GM12878 (cell line): ENCODE measurements around the gene KRT37. TPM values are rescaled to one million over a fixed set of nuclear protein-coding genes. Genes with fewer than 3 reads are reported as not detected.

Experiments
- ATAC-seq: fragments of 200-7000 bp; cut with Tn5 transposase; 3 replicates; pipeline ENCODE4 v1.9.1; 2020; ENCODE audit warnings: mild to moderate bottlenecking, moderate library complexity
- BruUV-seq: library from RNA; stranded (reverse); fragments of 400-500 nt; replicated peaks from 2 replicates; lab custom pipeline; 2021; lab: Mats Ljungman, UMichigan
- CTCF ChIA-PET: fragments of 300-600 bp; sonication (Branson Sonifier 250); formaldehyde crosslinking; extraction: SDS; loops from one replicate; lab custom pipeline; 2021; ENCODE audit warnings: inconsistent platforms; lab: Yijun Ruan, JAX
- POLR2A ChIA-PET: fragments of 350-600 bp; formaldehyde crosslinking; extraction: SDS; loops from one replicate; lab custom pipeline; 2021; ENCODE audit warnings: inconsistent platforms; lab: Charles Lee
- RAD21 ChIA-PET: fragments of 300-600 bp; sonication (Branson Sonifier 250); formaldehyde crosslinking; loops from one replicate; lab custom pipeline; 2023; ENCODE audit warnings: antibody characterized with exemption; ENCODE audit not compliant: unreplicated experiment; lab: Charles Lee
- SMC1A ChIA-PET: fragments of 300-600 bp; sonication (Branson Sonifier 250); formaldehyde crosslinking; loops from one replicate; lab custom pipeline; 2023; ENCODE audit not compliant: unreplicated experiment, uncharacterized antibody; lab: Charles Lee
- DNase-seq: peaks from one replicate; pipeline ENCODE4 v3.0.0-alpha.2; 2011; ENCODE audit warnings: low read depth, low spot score
- FAIRE-seq: peaks from 3 replicates; lab custom pipeline; 2011; peaks lifted over from hg19 to GRCh38; lab: Jason Lieb, UNC
- H2AFZ ChIP-seq: 2 replicates; pipeline ENCODE4 v1.6.0; 2011; ENCODE audit warnings: low read depth, low read length, control low read depth; ENCODE audit not compliant: control insufficient read depth
- H3K27ac ChIP-seq: 2 replicates; pipeline ENCODE4 v1.5.1; 2011; ENCODE audit warnings: control low read depth; ENCODE audit not compliant: control insufficient read depth, insufficient read depth
- H3K27me3 ChIP-seq, 2 experiments: replicated peaks in 1 of 2; 2 replicates each; pipeline versions ENCODE4 v1.6.0 to v1.6.1; 2011; ENCODE audit warnings: low read length in 1 of 2; ENCODE audit not compliant: control insufficient read depth in 2 of 2, insufficient read depth in 2 of 2
- H3K36me3 ChIP-seq, 2 experiments: 2 replicates each; pipeline ENCODE4 v1.5.1; 2011; ENCODE audit warnings: low read length in 1 of 2; ENCODE audit not compliant: control insufficient read depth in 2 of 2, insufficient read depth in 2 of 2
- H3K4me1 ChIP-seq: 2 replicates; pipeline ENCODE4 v1.6.1; 2011; ENCODE audit warnings: mild to moderate bottlenecking, low read length, moderate library complexity, mixed read lengths; ENCODE audit not compliant: control insufficient read depth, insufficient read depth
- H3K4me2 ChIP-seq: 2 replicates; pipeline ENCODE4 v1.6.0; 2011; ENCODE audit warnings: control low read depth; ENCODE audit not compliant: control insufficient read depth, insufficient read depth
- H3K4me3 ChIP-seq: fragments of 200-600 bp; sonication (generic); 2 replicates; pipeline ENCODE4 v1.5.1; 2016
- H3K79me2 ChIP-seq: 2 replicates; pipeline ENCODE4 v1.6.0; 2011; ENCODE audit warnings: low read length; ENCODE audit not compliant: control insufficient read depth, insufficient read depth
- H3K9ac ChIP-seq: 2 replicates; pipeline ENCODE4 v1.8.0; 2011; ENCODE audit warnings: low read length, control low read depth, mixed read lengths; ENCODE audit not compliant: control insufficient read depth, insufficient read depth
- H3K9me3 ChIP-seq: replicated peaks from 3 replicates; pipeline ENCODE4 v1.5.1; 2011; ENCODE audit warnings: mild to moderate bottlenecking, low read length; ENCODE audit not compliant: control insufficient read depth, insufficient read depth
- H4K20me1 ChIP-seq: 2 replicates; pipeline ENCODE4 v1.6.0; 2011; ENCODE audit not compliant: control insufficient read depth, insufficient read depth
- ATF7 ChIP-seq: fragments of 450-650 bp; IDR thresholded peaks from 2 replicates; pipeline ENCODE4 v1.6.1; 2016; ENCODE audit warnings: low read depth, mild to moderate bottlenecking
- ETV6 ChIP-seq, 2 experiments: fragments of 450-650 bp in 1 of 2; IDR thresholded peaks in 1 of 2; conservative IDR thresholded peaks in 1 of 2; 2 replicates each; pipeline ENCODE4 v1.6.1; 2014; ENCODE audit warnings: antibody characterized with exemption in 1 of 2, borderline replicate concordance in 1 of 2, low read depth in 1 of 2, mild to moderate bottlenecking in 1 of 2, moderate library complexity in 1 of 2
- FOXM1 ChIP-seq: IDR thresholded peaks from 2 replicates; pipeline ENCODE4 v1.6.1; 2012; ENCODE audit warnings: low read depth, mild to moderate bottlenecking, inconsistent platforms, low read length, moderate library complexity
- NBN ChIP-seq: fragments of 450-650 bp; IDR thresholded peaks from 2 replicates; pipeline ENCODE4 v1.6.1; 2016
- RUNX3 ChIP-seq: IDR thresholded peaks from 2 replicates; pipeline ENCODE4 v1.6.1; 2012; ENCODE audit warnings: low read length, inconsistent platforms
- SMC3 ChIP-seq: IDR thresholded peaks from 2 replicates; pipeline ENCODE4 v1.6.1; 2011; ENCODE audit warnings: low read length, improper control_type of control experiment, borderline replicate concordance
- SREBF1 ChIP-seq: IDR thresholded peaks from 2 replicates; pipeline ENCODE4 v1.6.1; 2012; ENCODE audit warnings: mild to moderate bottlenecking, low read length
- WGBS: methylation state at CpG from one replicate; pipeline ENCODE4 v1.1.6; 2016; ENCODE audit warnings: low lambda C conversion rate; ENCODE audit not compliant: insufficient replicate concordance, insufficient coverage; ENCODE audit errors: missing lambda C conversion rate; 5-methylcytosine and 5-hydroxymethylcytosine counted together
- in situ Hi-C: fragments of 300-500 bp; cut with MboI; formaldehyde crosslinking; loops from 9 replicates; pipeline ENCODE4 v1.14.3; 2018; ENCODE audit warnings: mixed read lengths
- intact Hi-C: fragments of 100-400 bp; cut with micrococcal nuclease; formaldehyde crosslinking; loops from one replicate; pipeline ENCODE4 v1.14.2; 2022; ENCODE audit not compliant: unreplicated experiment
- polyA plus RNA-seq, 11 experiments: library from polyadenylated mRNA; depleted of rRNA in 4 of 11; unstranded in 6 of 11; stranded (reverse) in 5 of 11; fragments of >200 nt; fragmentation: Nextera tagmentation in 4 of 11; fragmentation: Illumina TruSeq in 1 of 11; extraction: Ambion mirVana in 4 of 11; extraction: Trizol in 1 of 11; gene quantifications; 1 replicate in 1 of 11; 2 replicates in 10 of 11; pipeline versions ENCODE4 v1.2.1 to v1.2.3, GENCODE V29; 2011 to 2016; ENCODE audit warnings: inconsistent platforms in 2 of 11, missing spikeins in 2 of 11, low read depth in 1 of 11
- total RNA-seq, 4 experiments: library from RNA; depleted of rRNA in 3 of 4; stranded (reverse); fragments of >200 nt in 3 of 4; fragmentation: Illumina TruSeq in 1 of 4; extraction: Trizol in 1 of 4; gene quantifications; 2 replicates each; pipeline versions ENCODE4 v1.2.1 to v1.2.3, GENCODE V29; 2013 to 2021

Gene KRT37
- total and polyA plus RNA-seq, 10 of the 15 experiments (the other 5 are each of a cell fraction or from before 2014, with no cell fraction given) = not detected

- intact Hi-C loops = no loop called here
- no peaks in the 10 kb centered on the region for H3K36me3 ChIP-seq
- H4K20me1 ChIP-seq = no peaks in the 10 kb centered on the region
- H3K27ac ChIP-seq = no peak overlapping the region
- no peaks in the 10 kb centered on the region for H3K9me3 ChIP-seq
- no TSS peak for BruUV-seq
- no peaks in the 10 kb centered on the region for H3K4me1 ChIP-seq
- ATAC-seq (no peak), FAIRE-seq (no peak), DNase-seq (no peak)
- POLR2A ChIA-PET = no interaction called here
- SMC1A ChIA-PET = interaction anchor here (1.0 to 1.5 kb wide), 2 partner anchors 83 to 145 kb away, joined by 3 read pairs; no protein-coding TSS in a partner anchor
- CTCF ChIA-PET = interaction anchor here (0.9 to 1.4 kb wide), 3 partner anchors 13 to 246 kb away, joined by 3 read pairs; no protein-coding TSS in a partner anchor
- RAD21 ChIA-PET = no interaction called here
- H3K27me3 ChIP-seq = no peaks in the 10 kb centered on the region; a peak in 1 of 4 replicates
- no peak overlapping the region for H3K4me3 ChIP-seq
- H3K79me2 ChIP-seq = no peaks in the 10 kb centered on the region
- H3K9ac ChIP-seq = no peak overlapping the region
- in situ Hi-C loops = no loop called here
- H2AFZ ChIP-seq = no peak overlapping the region
- TF ChIP-seq FOXM1 = no peak
- TF ChIP-seq ATF7 = no peak
- TF ChIP-seq RUNX3 = no peak
- TF ChIP-seq ETV6 (conservative IDR thresholded peaks at IDR 0.05 in 1 of 2, IDR thresholded peaks at IDR 0.05 in 1 of 2; ENCODE audit: borderline replicate concordance in 1 of 2, low read depth in 1 of 2) = no peak
- TF ChIP-seq NBN = no peak
- no peak for TF ChIP-seq SREBF1
- H3K4me2 ChIP-seq = no peak overlapping the region
- WGBS = 60% methylated on average over 6 of the region's 6 CpGs
Observed at GRCh38 chr17:41417127-41417526, 7.3 kb downstream of the KRT37 start.

GRCh38 chr17:41416479-41416878, 7.9 kb downstream of the KRT37 start:
- H3K9ac ChIP-seq = no peak overlapping the region
- H4K20me1 ChIP-seq = no peaks in the 10 kb centered on the region
- 46% methylated on average over 5 of the region's 5 CpGs for WGBS
- no peaks in the 10 kb centered on the region for H3K36me3 ChIP-seq
- ChIA-PET CTCF (interaction anchor here (0.7 kb wide), 1 partner anchor 13 kb away, joined by 3 read pairs; no protein-coding TSS in a partner anchor), RAD21 (no interaction called here), POLR2A (no interaction called here), SMC1A (no interaction called here)
- FAIRE-seq = no peak
- H3K79me2 ChIP-seq = no peaks in the 10 kb centered on the region
- no peak overlapping the region for H3K4me3 ChIP-seq
- no TSS peak for BruUV-seq
- no peak overlapping the region for H3K4me2 ChIP-seq
- H3K27ac ChIP-seq = no peak overlapping the region
- no peaks in the 10 kb centered on the region; a peak in 2 of 4 replicates for H3K27me3 ChIP-seq
- no peak for DNase-seq
- no peak for ATAC-seq
- no peaks in the 10 kb centered on the region for H3K9me3 ChIP-seq
- no peak overlapping the region for H2AFZ ChIP-seq
- in situ Hi-C loops (no loop called here), intact Hi-C loops (no loop called here)
- H3K4me1 ChIP-seq = no peaks in the 10 kb centered on the region
- TF ChIP-seq SMC3 = no peak
